ENCODE data around the gene VAV2.

DNA sequence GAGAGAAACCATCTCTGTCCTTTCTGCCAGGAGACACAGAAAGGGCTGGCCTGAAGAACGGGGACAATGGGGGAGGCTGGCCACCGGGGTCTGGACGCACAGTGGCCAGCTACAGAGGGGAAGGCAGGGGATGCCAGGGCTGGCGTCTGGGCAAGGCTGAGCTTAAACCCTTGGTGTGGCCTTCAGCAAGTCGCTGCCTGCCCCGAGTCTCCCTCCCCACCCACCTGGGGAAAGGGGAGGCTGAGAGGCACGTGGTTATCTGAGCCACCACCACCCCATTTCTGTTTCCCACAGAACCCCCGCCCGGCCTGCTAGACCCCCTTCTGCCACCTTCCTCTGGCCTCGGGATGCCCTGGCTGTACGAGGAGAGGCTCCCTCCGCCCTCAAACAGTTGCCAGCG, 115.3 kb downstream of the VAV2 start:
- TF ChIP-seq, protein P1, sequence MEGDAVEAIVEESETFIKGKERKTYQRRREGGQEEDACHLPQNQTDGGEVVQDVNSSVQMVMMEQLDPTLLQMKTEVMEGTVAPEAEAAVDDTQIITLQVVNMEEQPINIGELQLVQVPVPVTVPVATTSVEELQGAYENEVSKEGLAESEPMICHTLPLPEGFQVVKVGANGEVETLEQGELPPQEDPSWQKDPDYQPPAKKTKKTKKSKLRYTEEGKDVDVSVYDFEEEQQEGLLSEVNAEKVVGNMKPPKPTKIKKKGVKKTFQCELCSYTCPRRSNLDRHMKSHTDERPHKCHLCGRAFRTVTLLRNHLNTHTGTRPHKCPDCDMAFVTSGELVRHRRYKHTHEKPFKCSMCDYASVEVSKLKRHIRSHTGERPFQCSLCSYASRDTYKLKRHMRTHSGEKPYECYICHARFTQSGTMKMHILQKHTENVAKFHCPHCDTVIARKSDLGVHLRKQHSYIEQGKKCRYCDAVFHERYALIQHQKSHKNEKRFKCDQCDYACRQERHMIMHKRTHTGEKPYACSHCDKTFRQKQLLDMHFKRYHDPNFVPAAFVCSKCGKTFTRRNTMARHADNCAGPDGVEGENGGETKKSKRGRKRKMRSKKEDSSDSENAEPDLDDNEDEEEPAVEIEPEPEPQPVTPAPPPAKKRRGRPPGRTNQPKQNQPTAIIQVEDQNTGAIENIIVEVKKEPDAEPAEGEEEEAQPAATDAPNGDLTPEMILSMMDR (IDR thresholded peaks at IDR 0.05) = no peak
- TF ChIP-seq POLR2A (IDR thresholded peaks at IDR 0.05) (no peak), EP300 (IDR thresholded peaks at IDR 0.05) (no peak)

Measured in tibial nerve (tissue), 4 donors.